Measurements from ENCODE around the gene PPP1R14B. TPM values are rescaled to one million over a fixed set of nuclear protein-coding genes. Genes with fewer than 3 reads are reported as not detected.

Gene PPP1R14B, protein sequence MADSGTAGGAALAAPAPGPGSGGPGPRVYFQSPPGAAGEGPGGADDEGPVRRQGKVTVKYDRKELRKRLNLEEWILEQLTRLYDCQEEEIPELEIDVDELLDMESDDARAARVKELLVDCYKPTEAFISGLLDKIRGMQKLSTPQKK
- 119 and 146 TPM in 2 replicates for polyA plus RNA-seq (2011; rRNA removed)
- 50.8 and 58.8 TPM in 2 replicates for polyA minus RNA-seq (2011; rRNA and poly(A)+ RNA removed)

DNA sequence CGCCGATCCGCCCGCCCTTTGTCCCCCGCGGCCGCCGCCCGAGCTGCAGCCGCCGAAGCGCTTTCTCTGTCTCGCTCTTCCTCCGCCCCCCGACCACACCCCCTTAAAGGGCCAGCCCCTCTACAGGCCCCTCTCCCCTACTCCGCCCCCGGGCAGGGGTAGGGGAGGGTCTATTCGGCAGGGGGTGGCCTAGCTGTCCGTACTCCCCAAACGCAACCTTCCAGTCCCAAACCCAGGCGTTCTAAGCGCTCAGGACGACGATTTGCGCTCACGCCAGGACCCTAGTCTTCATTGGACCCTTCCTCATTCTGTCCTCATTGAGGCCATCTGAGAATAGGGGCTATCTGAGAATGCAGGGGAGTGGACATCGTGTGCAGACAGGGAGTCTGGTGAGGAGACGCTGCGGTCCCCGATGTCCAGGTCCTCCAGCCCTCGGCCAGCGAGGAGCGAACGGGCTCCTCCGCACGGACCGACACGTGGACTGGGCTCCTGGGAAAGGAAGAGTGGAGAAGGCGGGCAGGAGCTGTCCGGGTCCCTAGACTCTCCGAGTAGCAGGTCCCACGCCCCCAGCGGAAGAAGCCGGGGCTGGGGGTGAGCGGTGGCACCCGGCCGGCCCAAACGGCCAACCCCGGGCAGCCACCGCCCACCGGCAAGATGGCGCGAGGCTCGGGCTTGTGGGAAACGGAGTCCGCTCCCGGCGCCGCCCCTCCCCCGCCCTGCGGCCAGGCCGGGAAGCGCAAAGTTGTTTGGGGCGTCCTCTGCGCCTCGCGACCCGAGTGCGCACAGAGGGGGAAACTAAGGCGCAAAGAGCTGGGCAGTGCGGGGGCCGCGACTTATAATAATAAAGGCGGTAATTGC lies at the start of gene PPP1R14B:
TSS of gene PPP1R14B (minus strand) at position 73 of the 858 bp plus-strand sequence. CDS start 270 bp downstream, outside the sequence.
- peak; percentile 49 for DNase-seq (ENCODE audit: low read depth, low spot score)
- H3K4me3 ChIP-seq (ENCODE audit: low read depth, low read length): peak within 1 kb of the TSS; percentile 98
- POLR2A ChIA-PET: interaction anchor here (1.1 to 1.6 kb wide), 3 partner anchors 15 to 24 kb away, joined by 3 to 4 read pairs (median 3); no protein-coding TSS in a partner anchor
- H3K27ac ChIP-seq (ENCODE audit: low read depth, low read length): peak within 1 kb of the TSS; percentile 83
- no peaks in the 10 kb centered on the region for H3K27me3 ChIP-seq (ENCODE audit: control insufficient read depth, insufficient read depth, low read length)
- TF ChIP-seq, protein P1, sequence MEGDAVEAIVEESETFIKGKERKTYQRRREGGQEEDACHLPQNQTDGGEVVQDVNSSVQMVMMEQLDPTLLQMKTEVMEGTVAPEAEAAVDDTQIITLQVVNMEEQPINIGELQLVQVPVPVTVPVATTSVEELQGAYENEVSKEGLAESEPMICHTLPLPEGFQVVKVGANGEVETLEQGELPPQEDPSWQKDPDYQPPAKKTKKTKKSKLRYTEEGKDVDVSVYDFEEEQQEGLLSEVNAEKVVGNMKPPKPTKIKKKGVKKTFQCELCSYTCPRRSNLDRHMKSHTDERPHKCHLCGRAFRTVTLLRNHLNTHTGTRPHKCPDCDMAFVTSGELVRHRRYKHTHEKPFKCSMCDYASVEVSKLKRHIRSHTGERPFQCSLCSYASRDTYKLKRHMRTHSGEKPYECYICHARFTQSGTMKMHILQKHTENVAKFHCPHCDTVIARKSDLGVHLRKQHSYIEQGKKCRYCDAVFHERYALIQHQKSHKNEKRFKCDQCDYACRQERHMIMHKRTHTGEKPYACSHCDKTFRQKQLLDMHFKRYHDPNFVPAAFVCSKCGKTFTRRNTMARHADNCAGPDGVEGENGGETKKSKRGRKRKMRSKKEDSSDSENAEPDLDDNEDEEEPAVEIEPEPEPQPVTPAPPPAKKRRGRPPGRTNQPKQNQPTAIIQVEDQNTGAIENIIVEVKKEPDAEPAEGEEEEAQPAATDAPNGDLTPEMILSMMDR (IDR thresholded peaks at IDR 0.05; ENCODE audit: low read depth, low read length): 0 out of 2 replicates have a peak, but pooled peaks have one; percentile 7
- no peaks in the 10 kb centered on the region for H3K9me3 ChIP-seq (ENCODE audit: control insufficient read depth, insufficient read depth, low read length)
- CTCF ChIA-PET: interaction anchor here (0.6 to 1.3 kb wide), 2 partner anchors 38 to 54 kb away, joined by 3 to 8 read pairs; partner anchors contain the start of gene CATSPERZ

DNA sequence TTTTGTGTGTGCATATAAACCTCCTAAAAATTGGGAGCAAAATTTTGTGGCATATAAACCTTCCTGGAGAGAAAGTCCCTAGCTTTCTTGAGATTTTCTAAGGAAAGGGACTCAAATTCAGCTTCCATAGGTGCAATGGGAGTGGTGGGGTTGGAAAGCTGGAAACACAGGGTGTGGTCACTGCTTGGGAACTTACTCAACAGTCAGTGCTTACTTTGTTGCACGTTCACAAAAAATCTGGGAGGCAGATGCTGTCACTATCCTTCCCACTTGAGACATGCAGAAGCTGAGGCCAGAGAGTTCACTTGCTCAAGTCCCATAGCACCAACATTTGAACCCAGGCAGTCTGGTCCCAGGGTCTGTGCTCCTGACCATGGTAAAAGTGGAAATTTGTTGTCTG lies 49.5 kb upstream of the PPP1R14B start:
- ChIA-PET CTCF (interaction anchor here (1.0 to 2.7 kb wide), 2 partner anchors 8 to 46 kb away, joined by 3 to 14 read pairs; no protein-coding TSS in a partner anchor), POLR2A (no interaction called here)
- H3K27me3 ChIP-seq (ENCODE audit: control insufficient read depth, insufficient read depth, low read length): peaks cover 85% of the 10 kb centered on the region
- H3K27ac ChIP-seq (ENCODE audit: low read depth, low read length): no peak overlapping the region
- DNase-seq (ENCODE audit: low read depth, low spot score): no peak
- TF ChIP-seq, protein P1 (IDR thresholded peaks at IDR 0.05; ENCODE audit: low read depth, low read length): no peak
- H3K9me3 ChIP-seq (ENCODE audit: control insufficient read depth, insufficient read depth, low read length): peaks cover 4% of the 10 kb centered on the region; the same call in 1 of the 2 replicates
- no peak overlapping the region for H3K4me3 ChIP-seq (ENCODE audit: low read depth, low read length)

DNA sequence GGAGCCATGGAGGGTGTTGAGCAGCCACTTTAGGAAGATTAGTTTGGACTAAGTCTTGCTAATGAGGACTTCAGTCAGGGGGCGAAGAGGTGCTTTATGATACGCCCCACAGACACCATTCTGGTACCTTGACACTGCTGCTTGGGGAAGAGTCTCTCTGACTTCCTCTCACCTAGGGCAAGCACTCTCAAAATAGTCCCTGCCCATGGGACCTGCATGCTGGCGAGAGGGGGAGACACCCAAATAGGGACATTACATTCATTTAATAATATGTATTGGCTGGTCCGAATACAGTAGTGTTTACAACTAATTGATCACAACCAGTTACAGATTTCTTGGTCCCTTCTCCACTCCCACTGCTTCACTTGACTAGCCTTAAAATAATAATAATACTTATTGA lies 49.0 kb upstream of the PPP1R14B start:
- ChIA-PET CTCF (interaction anchor here (1.0 to 2.7 kb wide), 3 partner anchors 8 to 47 kb away, joined by 3 to 14 read pairs (median 5); partner anchors contain the start of gene PLCB3), POLR2A (no interaction called here)
- no peak for DNase-seq (ENCODE audit: low read depth, low spot score)
- H3K4me3 ChIP-seq (ENCODE audit: low read depth, low read length): no peak overlapping the region
- H3K9me3 ChIP-seq (ENCODE audit: control insufficient read depth, insufficient read depth, low read length): peaks cover 4% of the 10 kb centered on the region; the same call in 1 of the 2 replicates
- TF ChIP-seq, protein P1 (IDR thresholded peaks at IDR 0.05; ENCODE audit: low read depth, low read length): no peak
- no peak overlapping the region for H3K27ac ChIP-seq (ENCODE audit: low read depth, low read length)
- peaks cover 88% of the 10 kb centered on the region for H3K27me3 ChIP-seq (ENCODE audit: control insufficient read depth, insufficient read depth, low read length)

DNA sequence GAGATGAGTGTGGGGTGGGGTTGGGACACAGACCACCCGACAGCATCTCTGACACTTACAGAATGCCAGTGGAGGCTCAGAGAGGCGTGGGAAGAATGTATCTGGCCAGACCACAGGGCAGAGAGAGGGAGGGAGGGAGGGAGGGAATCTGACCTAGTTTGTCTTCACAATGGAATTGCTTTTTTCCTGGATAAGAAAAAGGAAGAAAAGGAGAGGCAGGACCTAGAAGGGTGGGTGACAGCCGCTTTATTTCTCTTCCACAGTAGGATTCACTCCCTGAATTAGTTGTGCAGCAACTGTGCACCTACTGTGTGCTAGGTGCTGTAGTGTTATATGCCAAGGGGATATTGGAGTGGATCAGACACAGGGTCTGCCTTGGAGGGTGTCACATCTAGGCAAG lies 48.0 kb upstream of the PPP1R14B start:
- ChIA-PET CTCF (interaction anchor here (0.6 to 2.7 kb wide), 3 partner anchors 9 to 110 kb away, joined by 4 to 14 read pairs (median 5); partner anchors contain the start of gene PLCB3), POLR2A (interaction anchor here (0.7 kb wide), 1 partner anchor 1920 kb away, joined by 8 read pairs; no protein-coding TSS in a partner anchor)
- Histone ChIP-seq H3K9me3 (ENCODE audit: control insufficient read depth, insufficient read depth, low read length) (peaks cover 4% of the 10 kb centered on the region; the same call in 1 of the 2 replicates), H3K4me3 (ENCODE audit: low read depth, low read length) (no peak overlapping the region), H3K27ac (ENCODE audit: low read depth, low read length) (no peak overlapping the region), H3K27me3 (ENCODE audit: control insufficient read depth, insufficient read depth, low read length) (peaks cover 82% of the 10 kb centered on the region)
- TF ChIP-seq, protein P1 (IDR thresholded peaks at IDR 0.05; ENCODE audit: low read depth, low read length): no peak
- DNase-seq (ENCODE audit: low read depth, low spot score): no peak

Measured in AG04450 (cell line).